HL-60 (cell line): ENCODE data around the gene ADCY5.

Experiments
- DNase-seq, 2 experiments: peaks; one replicate each; pipeline ENCODE4 v3.0.0-alpha.2; 2010 to 2020; ENCODE audit warnings: low read depth in 1 of 2, low spot score in 1 of 2
- H3K27ac ChIP-seq: fragments of 250-450 bp; sonication (Bioruptor Pico); replicated peaks from 2 replicates; pipeline ENCODE4 v1.5.1; 2020; ENCODE audit warnings: mild to moderate bottlenecking, moderate library complexity
- H3K27me3 ChIP-seq: fragments of 250-450 bp; sonication (Bioruptor Pico); 2 replicates; pipeline ENCODE4 v1.5.1; 2021; ENCODE audit warnings: mild to moderate bottlenecking, moderate library complexity; ENCODE audit not compliant: insufficient read depth, poor library complexity, severe bottlenecking
- H3K4me3 ChIP-seq: replicated peaks from 2 replicates; pipeline ENCODE4 v1.5.1; 2011; ENCODE audit warnings: mild to moderate bottlenecking, control low read depth, low read length; ENCODE audit not compliant: insufficient read depth
- GABPA ChIP-seq: IDR thresholded peaks from 2 replicates; pipeline ENCODE4 v1.6.1; 2012; ENCODE audit warnings: low read depth
- POLR2AphosphoS5 ChIP-seq: IDR thresholded peaks from 2 replicates; pipeline ENCODE4 v1.6.1; 2012; ENCODE audit warnings: low read depth
- SPI1 ChIP-seq: IDR thresholded peaks from 2 replicates; pipeline ENCODE4 v1.6.1; 2012; ENCODE audit warnings: low read depth, mild to moderate bottlenecking, borderline replicate concordance
- TF ChIP-seq, protein P1 (sequence below): IDR thresholded peaks from 2 replicates; pipeline ENCODE4 v1.6.1; 2012; ENCODE audit warnings: low read depth; ENCODE audit not compliant: insufficient replicate concordance
- TF ChIP-seq, protein P2 (sequence below): IDR thresholded peaks from one replicate; pipeline ENCODE4 v1.5.1; 2011; ENCODE audit warnings: low read length, control low read depth, inconsistent platforms; ENCODE audit not compliant: insufficient read depth

Gene ADCY5

DNA sequence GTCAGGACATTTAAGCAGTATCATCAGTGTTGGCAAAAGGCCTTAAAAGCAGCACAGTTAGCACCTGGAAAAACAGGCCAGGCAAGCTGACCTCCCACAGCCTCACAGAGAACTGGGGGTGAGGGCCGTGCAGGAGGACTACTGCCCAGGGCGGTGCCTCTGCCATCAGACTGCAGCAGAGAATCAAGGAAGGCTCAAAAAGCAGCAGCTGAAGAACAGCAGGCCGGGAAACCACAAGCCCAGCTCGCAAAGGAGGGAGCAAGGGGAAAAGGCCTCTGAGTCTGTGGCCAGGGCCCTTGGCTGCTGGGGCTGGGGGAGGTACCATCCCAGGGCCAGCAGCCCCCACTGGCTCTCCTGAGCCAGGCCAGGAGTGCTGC, 163.0 kb downstream of the ADCY5 start:
- Histone ChIP-seq H3K27ac (no peak overlapping the region), H3K4me3 (no peak overlapping the region), H3K27me3 (no peaks in the 10 kb centered on the region)
- TF ChIP-seq GABPA (no peak), POLR2AphosphoS5 (no peak)
- no peak for DNase-seq

DNA sequence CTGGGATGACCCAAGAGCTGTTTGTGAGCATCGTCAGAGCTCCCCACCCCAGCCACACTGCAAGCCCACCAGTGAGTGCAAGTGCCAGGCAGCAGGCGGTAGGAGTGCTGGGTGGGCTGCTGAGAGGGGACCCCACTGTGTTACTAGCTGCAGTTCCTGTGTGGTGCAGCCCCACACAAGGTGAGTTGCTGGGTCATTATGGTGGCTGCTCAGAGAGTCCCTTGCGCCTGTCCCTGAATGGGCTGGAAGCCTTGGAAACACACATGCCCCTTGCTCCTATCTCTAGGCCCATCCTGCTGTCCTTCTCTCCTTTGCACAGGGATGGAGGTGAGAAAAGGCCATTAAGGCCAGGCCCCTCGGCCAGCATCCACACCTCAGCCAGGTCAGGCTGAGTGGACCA, 163.4 kb downstream of the ADCY5 start:
- DNase-seq, result no peak
- H3K4me3 ChIP-seq, result no peak overlapping the region
- no peak overlapping the region for H3K27ac ChIP-seq
- TF ChIP-seq SPI1 (no peak), POLR2AphosphoS5 (no peak), GABPA (no peak)
- TF ChIP-seq, protein P1, sequence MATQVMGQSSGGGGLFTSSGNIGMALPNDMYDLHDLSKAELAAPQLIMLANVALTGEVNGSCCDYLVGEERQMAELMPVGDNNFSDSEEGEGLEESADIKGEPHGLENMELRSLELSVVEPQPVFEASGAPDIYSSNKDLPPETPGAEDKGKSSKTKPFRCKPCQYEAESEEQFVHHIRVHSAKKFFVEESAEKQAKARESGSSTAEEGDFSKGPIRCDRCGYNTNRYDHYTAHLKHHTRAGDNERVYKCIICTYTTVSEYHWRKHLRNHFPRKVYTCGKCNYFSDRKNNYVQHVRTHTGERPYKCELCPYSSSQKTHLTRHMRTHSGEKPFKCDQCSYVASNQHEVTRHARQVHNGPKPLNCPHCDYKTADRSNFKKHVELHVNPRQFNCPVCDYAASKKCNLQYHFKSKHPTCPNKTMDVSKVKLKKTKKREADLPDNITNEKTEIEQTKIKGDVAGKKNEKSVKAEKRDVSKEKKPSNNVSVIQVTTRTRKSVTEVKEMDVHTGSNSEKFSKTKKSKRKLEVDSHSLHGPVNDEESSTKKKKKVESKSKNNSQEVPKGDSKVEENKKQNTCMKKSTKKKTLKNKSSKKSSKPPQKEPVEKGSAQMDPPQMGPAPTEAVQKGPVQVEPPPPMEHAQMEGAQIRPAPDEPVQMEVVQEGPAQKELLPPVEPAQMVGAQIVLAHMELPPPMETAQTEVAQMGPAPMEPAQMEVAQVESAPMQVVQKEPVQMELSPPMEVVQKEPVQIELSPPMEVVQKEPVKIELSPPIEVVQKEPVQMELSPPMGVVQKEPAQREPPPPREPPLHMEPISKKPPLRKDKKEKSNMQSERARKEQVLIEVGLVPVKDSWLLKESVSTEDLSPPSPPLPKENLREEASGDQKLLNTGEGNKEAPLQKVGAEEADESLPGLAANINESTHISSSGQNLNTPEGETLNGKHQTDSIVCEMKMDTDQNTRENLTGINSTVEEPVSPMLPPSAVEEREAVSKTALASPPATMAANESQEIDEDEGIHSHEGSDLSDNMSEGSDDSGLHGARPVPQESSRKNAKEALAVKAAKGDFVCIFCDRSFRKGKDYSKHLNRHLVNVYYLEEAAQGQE, result no peak
- TF ChIP-seq, protein P2, sequence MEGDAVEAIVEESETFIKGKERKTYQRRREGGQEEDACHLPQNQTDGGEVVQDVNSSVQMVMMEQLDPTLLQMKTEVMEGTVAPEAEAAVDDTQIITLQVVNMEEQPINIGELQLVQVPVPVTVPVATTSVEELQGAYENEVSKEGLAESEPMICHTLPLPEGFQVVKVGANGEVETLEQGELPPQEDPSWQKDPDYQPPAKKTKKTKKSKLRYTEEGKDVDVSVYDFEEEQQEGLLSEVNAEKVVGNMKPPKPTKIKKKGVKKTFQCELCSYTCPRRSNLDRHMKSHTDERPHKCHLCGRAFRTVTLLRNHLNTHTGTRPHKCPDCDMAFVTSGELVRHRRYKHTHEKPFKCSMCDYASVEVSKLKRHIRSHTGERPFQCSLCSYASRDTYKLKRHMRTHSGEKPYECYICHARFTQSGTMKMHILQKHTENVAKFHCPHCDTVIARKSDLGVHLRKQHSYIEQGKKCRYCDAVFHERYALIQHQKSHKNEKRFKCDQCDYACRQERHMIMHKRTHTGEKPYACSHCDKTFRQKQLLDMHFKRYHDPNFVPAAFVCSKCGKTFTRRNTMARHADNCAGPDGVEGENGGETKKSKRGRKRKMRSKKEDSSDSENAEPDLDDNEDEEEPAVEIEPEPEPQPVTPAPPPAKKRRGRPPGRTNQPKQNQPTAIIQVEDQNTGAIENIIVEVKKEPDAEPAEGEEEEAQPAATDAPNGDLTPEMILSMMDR, result no peak
- no peaks in the 10 kb centered on the region for H3K27me3 ChIP-seq

DNA sequence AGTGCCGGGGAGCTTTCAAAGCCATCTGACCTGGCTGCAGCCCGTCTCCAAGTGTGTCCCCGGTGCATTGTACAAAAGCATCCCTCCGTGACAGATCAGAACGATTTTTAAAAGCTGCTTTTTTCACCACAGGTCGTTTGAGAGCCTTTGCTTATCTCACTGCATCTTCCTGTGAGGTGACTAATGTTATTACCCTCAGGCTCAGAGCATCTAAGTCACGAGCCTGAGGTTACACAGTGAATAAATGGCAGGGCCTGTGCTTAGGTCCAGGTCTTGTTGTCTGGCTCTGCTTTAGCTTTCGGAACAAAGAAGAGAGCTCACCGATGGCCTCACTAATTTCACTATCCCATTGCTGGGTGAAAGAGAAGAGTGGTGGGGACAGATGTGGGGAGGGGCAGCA, 163.8 kb downstream of the ADCY5 start:
- DNase-seq, result no peak
- TF ChIP-seq, protein P1, result no peak
- TF ChIP-seq SPI1, result no peak
- TF ChIP-seq, protein P2, result no peak
- no peak for TF ChIP-seq GABPA
- no peak for TF ChIP-seq POLR2AphosphoS5
- no peaks in the 10 kb centered on the region for H3K27me3 ChIP-seq
- H3K27ac ChIP-seq, result no peak overlapping the region
- no peak overlapping the region for H3K4me3 ChIP-seq

DNA sequence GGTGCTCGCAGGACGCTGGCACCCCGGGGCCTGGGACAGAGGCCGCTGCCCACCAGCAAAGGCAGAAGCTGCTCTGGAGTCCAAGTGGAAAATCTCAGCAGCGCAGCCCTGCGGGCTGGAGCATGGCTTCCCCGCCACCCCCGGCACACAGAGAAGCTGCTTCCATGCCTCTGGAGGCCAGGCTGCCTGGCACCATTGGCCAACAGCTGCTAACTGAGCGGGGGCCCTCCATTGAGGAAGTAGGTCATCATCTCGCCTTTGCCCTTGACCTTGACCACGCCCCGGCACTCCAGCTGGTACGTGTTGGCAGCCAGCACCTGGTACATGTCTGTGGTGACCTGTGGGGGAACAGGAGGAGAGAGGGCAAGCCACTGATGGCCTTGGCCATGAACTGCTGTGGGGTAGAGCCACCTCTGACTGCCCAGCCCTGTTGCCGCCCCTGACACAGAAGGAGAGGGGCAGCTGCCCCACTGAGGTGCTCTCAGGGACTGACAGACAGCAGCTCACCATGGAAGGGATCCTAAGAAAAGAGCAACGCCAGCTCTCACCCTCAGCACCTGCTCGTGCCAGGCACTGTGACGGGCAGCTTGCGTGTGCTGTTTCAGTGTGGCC, 164.4 kb downstream of the ADCY5 start:
- no peak overlapping the region for H3K4me3 ChIP-seq

More for the DNA sequence above, 164.4 kb downstream of the ADCY5 start:
- TF ChIP-seq, protein P2, result no peak
- TF ChIP-seq, protein P1, result no peak
- TF ChIP-seq SPI1, result no peak
- TF ChIP-seq POLR2AphosphoS5, result no peak
- TF ChIP-seq GABPA, result no peak
- no peak for DNase-seq
- Histone ChIP-seq H3K27me3 (no peaks in the 10 kb centered on the region), H3K27ac (no peak overlapping the region)
